HG03066 (cell line): ENCODE measurements around the gene ADSS1.

Experiments used
- ATAC-seq: cut with Tn5 transposase; IDR thresholded peaks from one replicate; pipeline ENCODE4 v1.9.1; 2021; ENCODE audit warnings: low read depth; ENCODE audit not compliant: unreplicated experiment

Gene ADSS1

DNA sequence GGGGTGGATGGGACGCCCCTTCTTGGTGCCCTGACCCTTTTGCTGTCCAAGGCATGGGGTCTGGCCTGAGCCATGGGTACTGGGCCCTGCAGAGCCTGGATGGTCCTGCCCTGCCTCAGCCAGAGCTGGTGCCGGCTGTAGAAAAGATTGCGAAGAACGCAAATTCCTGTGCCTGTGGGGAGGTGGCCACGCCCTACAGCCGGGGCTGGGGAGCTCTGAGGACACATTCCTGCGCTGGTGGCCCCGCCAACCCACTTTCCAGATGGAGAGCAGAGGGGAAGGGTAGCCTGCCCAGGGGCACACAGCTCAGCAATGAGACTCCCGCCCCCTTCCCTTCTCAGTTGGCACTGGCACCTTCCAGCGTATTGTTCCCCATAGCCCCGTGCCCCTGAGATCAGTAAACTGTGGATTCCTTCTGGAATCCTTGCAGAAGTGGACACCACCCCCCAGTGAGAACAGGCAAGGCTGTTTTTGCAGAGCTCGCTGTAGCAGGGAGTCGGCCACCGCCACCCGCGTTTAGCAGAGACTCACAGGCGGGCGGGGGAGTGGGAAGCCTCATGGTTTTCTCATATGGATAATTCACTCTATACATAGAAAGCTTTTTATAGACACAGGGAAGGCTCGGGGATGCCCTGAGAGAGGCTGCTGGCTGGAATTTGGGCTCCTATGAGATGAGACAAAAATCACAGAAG is 26.0 kb upstream of the ADSS1 start:
- no peak for ATAC-seq

DNA sequence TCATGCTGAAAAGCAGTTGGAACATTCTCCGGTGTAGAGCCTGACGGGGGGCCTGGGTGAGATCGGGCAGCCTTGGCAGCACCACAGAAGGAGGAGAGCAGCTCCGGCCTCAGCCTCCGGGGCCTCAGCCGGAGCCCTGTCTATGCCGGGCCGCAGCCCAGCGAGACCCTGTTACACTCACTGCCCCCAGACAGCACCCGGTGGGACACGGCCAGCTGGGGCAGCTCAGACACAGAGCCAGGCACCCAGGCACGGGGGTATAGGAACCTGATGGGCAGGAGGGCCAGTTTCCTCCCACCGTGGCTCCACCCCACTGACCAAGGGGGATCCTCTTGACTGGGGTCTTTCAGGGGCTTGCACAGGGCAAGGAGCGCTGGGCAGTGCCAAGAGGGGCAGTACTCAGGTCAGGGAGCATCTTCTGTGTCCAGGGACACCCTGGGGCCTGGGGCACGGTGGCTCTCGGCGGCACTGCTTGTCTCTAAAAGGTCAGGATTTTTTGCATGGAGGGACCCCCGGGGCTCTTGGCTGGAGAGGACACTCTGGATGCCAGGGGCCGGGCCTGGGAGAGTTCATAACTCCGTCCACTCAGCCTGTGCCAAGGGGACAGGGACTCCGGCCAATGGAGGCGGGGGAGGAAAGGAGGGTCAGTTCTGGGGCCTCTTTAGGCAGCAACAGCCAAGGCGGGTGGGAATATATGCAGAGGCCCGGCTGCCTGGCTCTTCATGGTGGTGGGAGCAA is 25.2 kb upstream of the ADSS1 start:
- ATAC-seq: no peak

DNA sequence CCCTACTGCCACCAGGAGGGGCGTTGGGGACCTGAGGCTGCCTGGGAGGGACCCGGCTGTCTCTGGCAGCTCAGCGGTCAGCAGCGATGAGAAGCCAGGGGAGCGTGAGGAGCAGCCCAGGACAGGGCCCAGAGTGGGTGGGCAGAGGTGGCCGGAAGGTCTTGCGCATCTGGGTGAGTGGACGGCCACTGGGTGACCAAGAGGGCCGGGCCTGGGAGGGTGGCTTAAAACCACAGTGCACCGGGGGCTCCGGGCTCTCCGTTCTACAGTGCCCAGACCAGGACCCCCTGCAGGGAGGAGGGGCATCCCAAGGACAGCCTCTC is 24.6 kb upstream of the ADSS1 start:
- ATAC-seq: no peak

DNA sequence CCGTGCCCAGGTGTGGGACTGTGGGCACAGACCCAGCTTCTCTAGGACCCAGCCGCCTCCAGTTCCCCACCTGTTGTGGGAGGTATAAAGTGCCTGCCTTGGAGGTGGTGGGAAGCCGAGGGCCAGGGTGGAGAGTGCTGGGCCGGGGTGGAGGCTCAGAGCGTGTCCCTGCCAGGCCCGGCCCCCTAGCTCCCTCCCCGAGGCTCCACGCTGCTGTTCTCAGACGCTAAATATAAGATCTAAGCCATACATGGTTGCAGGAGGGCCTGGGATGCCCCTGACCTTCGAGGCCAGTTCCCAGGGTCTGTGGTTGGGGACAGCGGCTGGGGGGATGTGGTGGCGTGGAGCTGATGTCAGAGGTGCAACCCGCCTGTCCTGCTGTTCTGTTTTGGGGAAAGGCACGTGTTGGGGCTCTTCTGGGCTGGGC is 23.8 kb upstream of the ADSS1 start:
- no peak for ATAC-seq

DNA sequence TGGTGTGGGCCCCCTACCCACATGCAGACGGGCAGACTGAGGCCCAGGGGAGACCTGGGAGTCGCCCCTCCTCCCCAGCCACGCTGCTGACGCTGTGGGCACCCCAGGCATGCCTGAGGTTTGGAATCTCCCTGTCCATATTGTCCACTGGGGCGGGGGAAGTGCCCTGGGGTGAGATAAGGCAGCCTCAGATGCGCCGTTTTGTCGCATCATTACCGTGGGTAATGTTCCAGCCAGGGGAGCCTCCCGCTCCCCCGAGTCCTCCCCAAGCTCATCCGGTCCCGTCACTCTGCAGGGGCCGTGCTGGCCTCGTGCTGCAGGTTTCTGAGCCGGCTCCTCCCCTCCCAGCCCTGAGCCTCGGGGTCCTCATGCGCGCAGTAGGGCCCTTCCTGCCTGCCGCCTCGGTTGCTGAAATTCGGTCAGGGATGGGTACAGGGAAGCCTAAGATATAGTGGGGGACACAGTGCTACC is 23.2 kb upstream of the ADSS1 start:
- no peak for ATAC-seq

DNA sequence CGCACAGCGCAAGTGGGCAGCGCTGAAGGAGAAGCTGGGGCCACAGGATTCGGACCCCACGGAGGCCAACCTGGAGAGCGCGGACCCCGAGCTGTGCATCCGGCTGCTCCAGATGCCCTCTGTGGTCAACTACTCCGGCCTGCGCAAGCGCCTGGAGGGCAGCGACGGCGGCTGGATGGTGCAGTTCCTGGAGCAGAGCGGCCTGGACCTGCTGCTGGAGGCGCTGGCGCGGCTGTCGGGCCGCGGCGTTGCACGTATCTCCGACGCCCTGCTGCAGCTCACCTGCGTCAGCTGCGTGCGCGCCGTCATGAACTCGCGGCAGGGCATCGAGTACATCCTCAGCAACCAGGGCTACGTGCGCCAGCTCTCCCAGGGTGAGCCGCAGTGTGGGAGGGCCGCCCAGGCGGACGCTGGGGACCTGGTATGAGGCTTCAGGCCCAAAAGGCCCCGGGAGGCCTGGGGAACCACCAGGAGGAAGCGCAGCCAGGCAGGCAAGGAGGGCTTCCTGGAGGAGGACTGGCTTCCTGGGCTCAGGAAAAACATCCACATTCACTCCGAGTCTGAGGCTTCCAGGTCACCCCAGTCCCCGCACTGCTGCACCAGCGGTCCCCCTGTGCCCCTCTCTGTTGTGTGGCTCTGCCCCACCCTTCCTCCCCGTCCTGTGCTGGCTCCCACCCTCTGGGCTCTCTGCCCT is 22.5 kb upstream of the ADSS1 start:
- ATAC-seq: no peak

DNA sequence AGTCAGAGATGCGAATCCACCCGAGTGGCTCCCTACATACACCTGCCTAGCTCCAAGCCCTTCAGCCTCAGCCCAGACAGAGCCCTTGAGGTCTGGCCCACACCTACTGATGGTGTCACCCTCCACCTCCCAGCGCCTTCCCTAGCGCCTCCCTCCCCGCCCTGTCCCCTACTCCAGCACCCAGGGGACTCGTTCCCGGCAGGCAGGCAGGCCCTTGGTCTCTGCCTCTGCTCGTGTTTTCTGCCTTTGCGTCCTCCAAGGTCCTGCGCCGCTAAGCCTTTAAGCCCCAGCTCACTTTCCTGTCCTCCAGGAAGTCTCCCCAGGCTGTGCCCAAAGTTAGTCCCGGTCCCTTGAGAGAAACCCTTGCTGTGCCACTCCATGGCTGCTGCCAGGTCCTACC is 21.9 kb upstream of the ADSS1 start:
- no peak for ATAC-seq

DNA sequence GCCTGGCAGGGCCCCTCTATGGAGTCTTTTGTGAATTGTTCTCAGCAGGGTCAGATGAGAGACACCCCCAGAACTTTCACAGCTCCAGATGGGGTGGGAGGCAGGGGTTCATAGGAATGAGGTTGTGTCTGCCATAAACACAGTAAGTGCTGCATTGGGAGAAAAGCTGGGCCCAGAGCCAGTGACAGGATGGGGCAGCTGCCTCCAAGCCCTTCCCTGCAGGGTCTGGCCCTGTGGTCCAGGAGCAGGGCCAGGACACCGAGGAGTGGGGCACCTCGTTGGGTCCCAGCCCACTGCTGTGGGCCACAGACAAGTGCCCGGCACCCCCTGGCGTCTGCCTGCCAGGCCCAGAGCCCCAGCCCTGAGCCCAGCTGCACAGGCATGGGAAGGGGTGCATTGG is 21.4 kb upstream of the ADSS1 start:
- no peak for ATAC-seq

DNA sequence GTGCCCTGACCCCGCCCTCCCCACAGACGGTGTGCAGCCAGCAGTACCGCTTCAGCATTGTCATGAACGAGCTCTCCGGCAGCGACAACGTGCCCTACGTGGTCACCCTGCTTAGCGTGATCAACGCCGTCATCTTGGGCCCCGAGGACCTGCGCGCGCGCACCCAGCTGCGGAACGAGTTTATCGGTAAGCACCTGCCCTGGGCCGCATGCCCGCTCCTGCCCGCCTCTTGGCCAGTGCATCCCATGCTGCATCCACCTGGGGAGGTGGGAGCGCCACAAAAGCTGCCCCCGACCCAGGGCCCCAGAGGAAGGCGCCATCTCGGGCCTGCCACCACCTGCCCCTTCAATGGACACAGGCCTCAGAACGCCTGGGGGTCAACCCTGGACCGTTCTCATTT is 20.8 kb upstream of the ADSS1 start:
- ATAC-seq: no peak

DNA sequence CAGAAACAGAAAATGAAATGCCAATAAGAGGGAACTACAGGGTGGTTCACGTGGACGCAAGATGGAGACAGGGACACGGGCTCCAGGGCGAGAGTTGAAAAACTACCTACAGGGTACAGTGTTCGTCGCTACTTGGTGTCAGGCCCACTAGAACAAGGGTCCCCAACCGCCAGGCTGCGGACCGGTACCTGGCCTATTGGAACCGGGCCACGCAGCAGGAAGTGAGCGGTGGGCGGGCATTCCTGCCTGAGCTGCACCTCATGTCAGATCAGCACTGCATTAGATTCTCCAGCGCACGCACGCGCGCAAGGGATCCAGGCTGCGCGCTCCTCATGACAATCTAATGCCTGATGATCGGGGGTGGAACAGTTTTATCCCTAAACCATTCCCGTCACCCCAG is 19.8 kb upstream of the ADSS1 start:
- no peak for ATAC-seq

DNA sequence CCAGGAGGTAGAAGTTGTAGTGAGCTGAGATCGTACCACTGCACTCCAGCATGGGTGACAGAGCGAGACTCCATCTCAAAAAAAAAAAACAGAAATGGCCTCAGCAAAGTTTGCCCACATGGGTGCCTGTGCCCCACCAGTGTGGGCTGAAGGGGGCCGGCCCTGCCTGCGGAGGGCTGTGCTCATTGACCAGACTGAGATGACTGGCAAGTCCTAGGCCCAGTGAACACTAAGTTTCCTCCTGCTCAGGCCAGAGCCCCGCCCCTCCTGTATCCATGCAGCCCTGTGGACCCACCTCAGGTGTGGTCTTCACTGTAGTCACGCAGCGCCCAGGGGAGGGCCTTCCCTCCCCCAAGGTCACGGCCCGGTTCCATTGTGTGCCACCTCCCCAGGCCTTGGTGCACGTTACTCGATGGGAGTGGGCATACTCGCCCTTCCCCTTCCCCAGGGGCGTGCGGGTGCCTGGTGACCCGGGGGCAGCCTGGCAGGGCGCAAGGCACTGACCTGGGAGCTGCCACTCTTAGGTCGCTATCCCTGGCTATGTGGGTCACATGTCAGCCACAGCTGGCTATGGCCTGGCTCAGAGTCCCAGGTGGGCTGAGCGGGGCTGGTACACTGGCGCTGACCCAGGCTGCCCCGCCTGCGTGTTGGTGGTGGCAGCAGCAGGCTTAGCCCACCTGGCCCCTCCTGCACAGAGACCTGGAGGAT is 18.5 kb upstream of the ADSS1 start:
- no peak for ATAC-seq

DNA sequence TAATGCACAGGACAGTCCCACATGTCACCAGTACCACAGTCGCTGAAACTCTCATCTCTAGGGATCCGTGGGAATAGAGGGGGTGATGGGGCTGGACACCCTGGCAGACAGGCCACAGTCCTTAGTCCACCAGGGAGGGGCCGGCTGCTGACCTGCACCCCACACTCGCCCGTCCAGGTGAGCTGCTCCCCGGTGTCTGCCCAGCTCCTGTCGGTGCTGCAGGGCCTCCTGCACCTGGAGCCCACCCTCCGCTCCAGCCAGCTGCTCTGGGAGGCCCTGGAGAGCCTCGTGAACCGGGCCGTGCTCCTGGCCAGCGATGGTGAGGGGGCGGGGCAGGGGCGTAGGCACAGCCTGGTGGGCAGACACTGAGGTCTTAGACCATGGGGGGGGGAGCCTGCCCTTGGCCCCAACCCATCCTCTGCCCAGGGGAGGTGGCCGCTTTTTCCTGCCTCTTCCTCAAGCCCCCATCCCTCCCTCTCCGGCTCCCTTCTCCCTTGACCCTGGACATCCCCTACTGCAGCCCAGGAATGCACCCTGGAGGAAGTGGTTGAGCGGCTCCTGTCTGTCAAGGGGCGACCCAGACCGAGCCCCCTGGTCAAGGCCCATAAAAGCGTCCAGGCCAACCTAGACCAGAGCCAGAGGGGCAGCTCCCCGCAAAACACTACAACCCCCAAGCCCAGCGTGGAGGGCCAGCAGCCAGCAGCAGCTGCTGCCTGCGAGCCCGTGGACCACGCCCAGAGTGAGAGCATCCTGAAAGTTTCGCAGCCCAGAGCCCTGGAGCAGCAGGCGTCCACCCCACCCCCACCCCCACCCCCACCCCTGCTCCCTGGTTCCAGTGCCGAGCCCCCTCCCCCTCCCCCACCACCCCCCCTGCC is 17.1 kb upstream of the ADSS1 start:
- ATAC-seq: no peak

DNA sequence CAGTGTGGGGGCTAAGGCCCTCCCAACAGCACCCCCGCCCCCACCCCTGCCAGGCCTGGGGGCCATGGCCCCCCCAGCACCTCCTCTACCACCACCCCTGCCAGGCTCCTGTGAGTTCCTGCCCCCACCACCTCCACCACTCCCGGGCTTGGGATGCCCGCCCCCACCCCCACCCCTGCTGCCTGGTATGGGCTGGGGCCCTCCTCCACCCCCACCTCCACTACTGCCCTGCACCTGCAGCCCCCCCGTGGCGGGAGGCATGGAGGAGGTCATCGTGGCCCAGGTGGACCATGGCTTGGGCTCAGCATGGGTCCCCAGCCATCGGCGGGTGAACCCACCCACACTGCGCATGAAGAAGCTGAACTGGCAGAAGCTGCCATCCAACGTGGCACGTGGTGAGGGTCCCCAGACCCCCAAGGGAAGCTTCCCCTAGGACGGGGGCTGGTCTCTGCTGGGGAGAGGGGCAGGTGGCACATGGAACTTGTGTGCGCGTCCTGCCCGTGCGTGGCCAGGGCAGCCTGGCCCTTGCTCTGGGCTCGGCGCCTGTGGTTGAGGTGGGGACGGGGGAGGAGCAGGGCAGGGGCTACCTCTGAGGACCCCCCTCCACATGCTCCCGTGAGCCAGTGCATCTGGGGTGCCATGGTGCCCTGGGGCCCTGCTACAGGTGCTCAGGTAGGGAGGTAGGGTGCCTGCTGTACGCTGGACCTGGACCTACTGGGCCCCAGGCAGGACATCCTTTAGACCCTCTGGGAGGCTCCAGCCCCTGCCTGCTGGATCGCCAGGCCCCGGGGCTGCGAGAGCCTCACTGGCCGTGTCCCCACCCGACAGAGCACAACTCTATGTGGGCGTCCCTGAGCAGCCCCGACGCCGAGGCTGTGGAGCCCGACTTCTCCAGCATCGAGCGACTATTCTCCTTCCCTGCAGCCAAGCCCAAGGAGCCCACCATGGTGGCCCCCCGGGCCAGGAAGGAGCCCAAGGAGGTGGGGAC is 16.1 kb upstream of the ADSS1 start:
- no peak for ATAC-seq

DNA sequence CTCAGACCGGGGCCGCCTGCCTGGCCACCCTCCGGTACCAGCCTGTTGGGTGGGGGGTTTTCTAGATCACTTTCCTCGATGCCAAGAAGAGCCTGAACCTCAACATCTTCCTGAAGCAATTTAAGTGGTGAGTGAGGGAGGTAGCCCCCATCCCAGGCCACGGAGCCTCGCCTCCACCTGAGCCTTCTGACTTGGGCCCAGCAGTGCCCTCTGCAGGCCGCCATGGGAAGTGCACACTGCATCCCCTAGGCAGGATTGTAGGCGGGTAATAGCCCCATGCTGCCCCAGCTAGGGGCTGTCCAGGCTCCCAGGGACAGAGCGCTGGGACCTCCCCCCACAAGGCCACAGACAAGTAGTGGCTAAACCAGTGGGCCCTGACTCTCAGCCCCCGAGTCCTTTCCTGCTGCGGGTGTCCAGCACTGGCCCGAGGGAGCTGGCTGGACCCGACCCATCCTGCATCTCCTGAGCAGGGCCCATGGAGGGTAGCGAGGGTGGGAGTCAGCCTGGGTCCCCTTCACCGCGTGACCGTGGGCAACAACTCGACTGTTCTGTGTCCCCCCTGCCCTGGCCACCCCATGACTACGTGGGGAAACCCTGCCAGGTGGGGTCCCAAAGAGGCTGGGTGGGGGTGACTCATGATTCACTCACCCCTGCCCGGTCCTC is 15.3 kb upstream of the ADSS1 start:
- no peak for ATAC-seq

DNA sequence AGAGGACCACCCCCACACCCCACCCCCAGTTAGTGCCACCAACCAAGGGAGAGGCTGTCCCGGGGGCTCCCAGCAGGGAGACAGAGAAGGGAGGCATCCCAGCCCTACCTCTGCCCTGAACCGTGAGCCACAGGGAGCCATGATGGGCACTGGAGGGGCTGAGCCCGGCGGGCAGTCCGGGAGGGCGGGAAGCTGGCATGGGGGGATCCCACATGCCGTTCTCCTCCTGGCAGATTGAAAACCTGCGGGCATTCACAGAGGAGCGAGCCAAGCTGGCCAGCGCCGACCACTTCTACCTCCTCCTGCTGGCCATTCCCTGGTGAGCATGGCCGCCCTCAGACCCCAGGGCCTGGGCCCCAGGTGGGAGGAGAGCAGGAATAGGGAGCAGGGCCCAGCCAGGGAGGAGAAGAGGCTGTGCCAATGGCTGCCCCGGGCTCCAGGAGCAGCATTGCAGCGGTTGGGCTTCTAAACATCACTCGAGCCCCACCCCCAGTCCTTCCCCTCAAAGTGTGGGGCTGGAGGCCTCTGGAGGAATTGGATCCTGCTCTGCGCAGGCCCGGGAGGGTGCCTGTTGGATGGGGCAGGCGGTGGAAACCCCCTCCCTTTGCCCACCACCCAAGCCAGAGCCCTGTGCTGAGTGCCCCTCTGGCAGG is 14.5 kb upstream of the ADSS1 start:
- no peak for ATAC-seq

DNA sequence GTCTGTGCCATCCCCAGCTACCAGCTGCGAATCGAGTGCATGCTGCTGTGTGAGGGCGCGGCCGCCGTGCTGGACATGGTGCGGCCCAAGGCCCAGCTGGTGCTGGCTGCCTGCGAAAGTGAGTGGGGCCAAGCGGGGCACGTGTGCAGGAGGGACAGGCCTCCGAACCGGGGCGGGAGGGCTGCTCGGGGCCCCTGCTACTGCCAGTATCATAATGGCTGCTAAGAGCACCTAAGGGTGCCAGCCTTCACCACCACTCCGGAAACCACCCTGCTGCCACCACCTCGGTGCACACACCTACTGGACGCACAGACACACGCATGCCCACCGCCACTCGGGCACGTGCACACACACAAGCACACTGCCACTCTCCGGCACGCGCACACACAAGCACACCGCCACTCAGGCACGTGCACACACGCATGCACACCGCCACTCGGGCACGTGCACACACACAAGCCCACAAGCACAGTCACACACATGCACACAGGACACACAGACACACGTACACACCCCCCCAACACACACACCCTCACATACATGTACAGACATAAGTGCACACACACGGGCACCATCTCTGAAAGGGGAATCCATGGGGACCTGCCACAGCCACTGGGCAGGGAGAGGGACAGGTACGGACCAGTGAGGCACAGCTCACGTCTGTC is 13.8 kb upstream of the ADSS1 start:
- ATAC-seq: no peak

DNA sequence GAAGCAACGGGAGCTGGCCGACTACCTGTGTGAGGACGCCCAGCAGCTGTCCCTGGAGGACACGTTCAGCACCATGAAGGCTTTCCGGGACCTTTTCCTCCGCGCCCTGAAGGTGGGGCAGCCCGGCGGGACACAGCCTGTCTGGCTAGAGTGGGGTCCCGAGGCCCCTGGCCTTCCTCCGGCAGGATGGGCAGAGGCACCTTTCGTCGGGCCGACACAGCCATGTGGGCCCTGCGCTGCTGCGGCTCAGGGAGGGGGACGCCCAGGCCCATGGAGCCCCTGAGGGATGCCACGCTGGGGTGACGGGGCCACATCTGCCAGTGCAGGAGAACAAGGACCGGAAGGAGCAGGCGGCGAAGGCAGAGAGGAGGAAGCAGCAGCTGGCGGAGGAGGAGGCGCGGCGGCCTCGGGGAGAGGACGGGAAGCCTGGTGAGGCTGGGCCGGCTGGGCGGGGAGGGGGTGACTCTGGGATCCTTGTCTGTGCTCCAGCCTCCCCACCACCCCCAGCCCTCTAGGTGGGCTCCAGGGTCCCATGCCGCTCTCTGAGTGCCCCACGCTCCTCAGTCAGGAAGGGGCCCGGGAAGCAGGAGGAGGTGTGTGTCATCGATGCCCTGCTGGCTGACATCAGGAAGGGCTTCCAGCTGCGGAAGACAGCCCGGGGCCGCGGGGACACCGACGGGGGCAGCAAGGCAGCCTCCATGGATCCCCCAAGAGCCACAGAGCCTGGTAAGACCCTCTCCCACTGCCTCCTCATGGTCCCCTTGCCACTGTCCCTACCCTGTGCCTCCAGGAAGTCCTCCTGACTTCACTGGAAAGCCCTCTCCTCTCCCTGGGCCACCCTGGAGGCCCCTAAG is 10.9 kb upstream of the ADSS1 start:
- no peak for ATAC-seq
